HUDEP-2 (cell line): ENCODE measurements around the gene LALBA.
A peak's percentile ranks its signal among the peaks of the same experiment; 100 is the strongest.
"Not testable (repeated sequence)": the region's sequence is repeated elsewhere in the genome, so short reads cannot be mapped to it uniquely, and the experiment has no call there.

Source experiments
- DNase-seq, 76 experiments: peaks; one replicate each; lab custom pipeline; 2025; ENCODE audit not compliant: unreplicated experiment in 76 of 76; lab: John Stamatoyannopoulos, UW

Gene LALBA

GRCh38 chr12:48569946-48570345, at the start of gene LALBA:
TSS of gene LALBA (minus strand) at chr12:48570046. CDS start at chr12:48570020, 26 bp downstream.
- no peak for DNase-seq

- peak in 58 of 76 experiments; percentile 1 to 73 (median 39) for DNase-seq
Measured at GRCh38 chr12:48618541-48618940, 48.7 kb upstream of the LALBA start.

- DNase-seq = no peak
Measured at GRCh38 chr12:48615681-48616080, 45.8 kb upstream of the LALBA start.

- no peak for DNase-seq
Measured at GRCh38 chr12:48613321-48613720, 43.5 kb upstream of the LALBA start.

- DNase-seq = no peak
Measured at GRCh38 chr12:48602192-48602989, 32.5 kb upstream of the LALBA start.

- no peak for DNase-seq
Measured at GRCh38 chr12:48601013-48601756, 31.3 kb upstream of the LALBA start.

- no peak for DNase-seq
Measured at GRCh38 chr12:48600552-48600951, 30.7 kb upstream of the LALBA start.

- no peak for DNase-seq
Measured at GRCh38 chr12:48592591-48593086, 22.8 kb upstream of the LALBA start.

GRCh38 chr12:48586361-48586760, 16.5 kb upstream of the LALBA start:
- no peak for DNase-seq

- DNase-seq = no peak
Measured at GRCh38 chr12:48583728-48584127, 13.9 kb upstream of the LALBA start.

- no peak for DNase-seq
Measured at GRCh38 chr12:48580831-48581230, 11.0 kb upstream of the LALBA start.

GRCh38 chr12:48572326-48572725, 2.5 kb upstream of the LALBA start:
- DNase-seq = no peak

GRCh38 chr12:48567731-48568130, 2.1 kb downstream of the LALBA start:
- no peak for DNase-seq

GRCh38 chr12:48557919-48558318, 11.9 kb downstream of the LALBA start:
- no peak for DNase-seq

- DNase-seq = no peak
Measured at GRCh38 chr12:48556631-48557030, 13.2 kb downstream of the LALBA start.

GRCh38 chr12:48553666-48554343, 16.0 kb downstream of the LALBA start:
- not testable (repeated sequence) for DNase-seq

- DNase-seq = not testable (repeated sequence)
Measured at GRCh38 chr12:48551636-48552035, 18.2 kb downstream of the LALBA start.

- DNase-seq = not testable (repeated sequence)
Measured at GRCh38 chr12:48547012-48547411, 22.8 kb downstream of the LALBA start.

- no peak for DNase-seq
Measured at GRCh38 chr12:48545833-48546469, 23.9 kb downstream of the LALBA start.

- peak in 44 of 76 experiments; percentile 1 to 61 (median 22) for DNase-seq
Measured at GRCh38 chr12:48542300-48542928, 27.4 kb downstream of the LALBA start.
